Stimulated activated CD4-positive, alpha-beta T cell treated with anti-CD3 and anti-CD28 coated beads, Interleukin-15, amount 100 ng/mL, for 24 hours (primary cell): ENCODE measurements around the gene SLC16A12.
"Not testable (repeated sequence)": the region's sequence is repeated elsewhere in the genome, so short reads cannot be mapped to it uniquely, and the experiment has no call there.

Experiments used
- DNase-seq: peaks from one replicate; pipeline ENCODE4 v3.0.0-alpha.2; 2020

SLC16A12 gene

GRCh38 chr10:89414879-89415821, 120.2 kb downstream of the SLC16A12 start:
- DNase-seq, result peak; percentile 51

- peak; percentile 67 for DNase-seq
Observed at GRCh38 chr10:89414146-89414878, 121.1 kb downstream of the SLC16A12 start, which contains the start of gene IFIT5. IFIT5 (plus strand) TSS chr10:89414568; CDS start chr10:89414799, 231 bp downstream.

GRCh38 chr10:89413398-89413912, 121.9 kb downstream of the SLC16A12 start:
- no peak for DNase-seq

- peak; percentile 41 for DNase-seq
Observed at GRCh38 chr10:89412276-89412675, 123.1 kb downstream of the SLC16A12 start.

- not testable (repeated sequence) for DNase-seq
Observed at GRCh38 chr10:89411135-89411534, 124.3 kb downstream of the SLC16A12 start.

GRCh38 chr10:89410551-89410950, 124.8 kb downstream of the SLC16A12 start:
- DNase-seq, result not testable (repeated sequence)

GRCh38 chr10:89409282-89409681, 126.1 kb downstream of the SLC16A12 start:
- not testable (repeated sequence) for DNase-seq

- not testable (repeated sequence) for DNase-seq
Observed at GRCh38 chr10:89407792-89408191, 127.6 kb downstream of the SLC16A12 start.

GRCh38 chr10:89406178-89406577, 129.2 kb downstream of the SLC16A12 start:
- not testable (repeated sequence) for DNase-seq

- DNase-seq, result no peak
Observed at GRCh38 chr10:89404104-89405047, 131.0 kb downstream of the SLC16A12 start.

GRCh38 chr10:89403043-89403442, 132.4 kb downstream of the SLC16A12 start:
- DNase-seq, result no peak

- no peak for DNase-seq
Observed at GRCh38 chr10:89399956-89400355, 135.4 kb downstream of the SLC16A12 start.

- no peak for DNase-seq
Observed at GRCh38 chr10:89398003-89398749, 137.2 kb downstream of the SLC16A12 start.

GRCh38 chr10:89395141-89395540, 140.3 kb downstream of the SLC16A12 start:
- DNase-seq, result no peak

- DNase-seq, result no peak
Observed at GRCh38 chr10:89393898-89394297, 141.5 kb downstream of the SLC16A12 start.

GRCh38 chr10:89392974-89393373, 142.4 kb downstream of the SLC16A12 start:
- DNase-seq, result no peak

GRCh38 chr10:89391907-89392756, 143.3 kb downstream of the SLC16A12 start, which contains the start of gene IFIT1:
IFIT1 (plus strand) TSS chr10:89392623; CDS start chr10:89392713, 90 bp downstream.
- DNase-seq, result peak; percentile 28

GRCh38 chr10:89391226-89391576, 144.2 kb downstream of the SLC16A12 start:
- DNase-seq, result not testable (repeated sequence)

GRCh38 chr10:89390476-89391225, 144.7 kb downstream of the SLC16A12 start:
- DNase-seq, result no peak

GRCh38 chr10:89389254-89389653, 146.1 kb downstream of the SLC16A12 start:
- no peak for DNase-seq
